IMR-90 (cell line): ENCODE measurements around the gene SHLD1. TPM values are rescaled to one million over a fixed set of nuclear protein-coding genes. Genes with fewer than 3 reads are reported as not detected.

Experiments used
- ATAC-seq: fragments of 200-7000 bp; cut with Tn5 transposase; 2 replicates; pipeline ENCODE4 v1.9.1; 2020; ENCODE audit warnings: low read depth, mild to moderate bottlenecking, moderate library complexity
- BruUV-seq: library from RNA; stranded (reverse); fragments of 400-500 nt; replicated peaks from 2 replicates; lab custom pipeline; 2021; lab: Mats Ljungman, UMichigan
- CTCF ChIA-PET: fragments of 300-600 bp; formaldehyde crosslinking; extraction: SDS; loops from one replicate; lab custom pipeline; 2021; ENCODE audit warnings: antibody characterized with exemption; lab: Yijun Ruan, JAX
- POLR2A ChIA-PET: fragments of 300-600 bp; sonication (Branson Sonifier 250); formaldehyde crosslinking; loops from one replicate; lab custom pipeline; 2022; ENCODE audit warnings: antibody characterized with exemption; ENCODE audit not compliant: unreplicated experiment; lab: Charles Lee
- DNase-seq: peaks from one replicate; pipeline ENCODE4 v3.0.0; 2013
- H2AFZ ChIP-seq: replicated peaks from 2 replicates; pipeline ENCODE3; 2013; ENCODE audit warnings: low read length, mild to moderate bottlenecking; ENCODE audit not compliant: poor library complexity
- H2AK5ac ChIP-seq: 2 replicates; pipeline ENCODE4 v1.6.1; 2013; ENCODE audit warnings: low read depth, low read length, inconsistent platforms
- H2AK9ac ChIP-seq: replicated peaks from 2 replicates; pipeline ENCODE3; 2013; ENCODE audit warnings: mild to moderate bottlenecking, low read depth, low read length, moderate library complexity; ENCODE audit not compliant: poor library complexity
- H2BK120ac ChIP-seq: 2 replicates; pipeline ENCODE4 v1.6.1; 2013; ENCODE audit warnings: low read depth, low read length, inconsistent platforms
- H2BK15ac ChIP-seq: 3 replicates; pipeline ENCODE4 v1.6.1; 2013; ENCODE audit warnings: low read depth, low read length, inconsistent platforms
- H2BK20ac ChIP-seq: 2 replicates; pipeline ENCODE4 v1.6.1; 2013; ENCODE audit warnings: low read depth, mild to moderate bottlenecking, inconsistent platforms, low read length, moderate library complexity
- H2BK5ac ChIP-seq: 2 replicates; pipeline ENCODE4 v1.6.1; 2013; ENCODE audit warnings: mild to moderate bottlenecking, low read depth, low read length, inconsistent platforms; ENCODE audit not compliant: poor library complexity, severe bottlenecking
- H3K14ac ChIP-seq: replicated peaks from 2 replicates; pipeline ENCODE4 v1.6.1; 2013; ENCODE audit warnings: low read depth, low read length, inconsistent platforms
- H3K18ac ChIP-seq: 2 replicates; pipeline ENCODE4 v1.6.1; 2013; ENCODE audit warnings: low read depth, low read length, control low read depth
- H3K23ac ChIP-seq: 2 replicates; pipeline ENCODE4 v1.6.1; 2013; ENCODE audit warnings: low read depth, low read length, inconsistent platforms
- H3K27ac ChIP-seq: 2 replicates; pipeline ENCODE4 v1.5.1; 2013; ENCODE audit warnings: mild to moderate bottlenecking, control low read depth, low read length; ENCODE audit not compliant: insufficient read depth
- H3K27me3 ChIP-seq: 2 replicates; pipeline ENCODE4 v1.6.1; 2013; ENCODE audit warnings: low read length; ENCODE audit not compliant: control insufficient read depth, insufficient read depth
- H3K36me3 ChIP-seq: 2 replicates; pipeline ENCODE4 v1.6.1; 2013; ENCODE audit warnings: low read length, mixed read lengths; ENCODE audit not compliant: control insufficient read depth, insufficient read depth
- H3K4ac ChIP-seq: 2 replicates; pipeline ENCODE4 v1.6.1; 2013; ENCODE audit warnings: low read depth, low read length, inconsistent platforms
- H3K4me1 ChIP-seq: 2 replicates; pipeline ENCODE4 v1.6.1; 2013; ENCODE audit warnings: low read length, mixed read lengths; ENCODE audit not compliant: control insufficient read depth, insufficient read depth
- H3K4me2 ChIP-seq: 2 replicates; pipeline ENCODE4 v1.6.1; 2013; ENCODE audit warnings: low read depth, mild to moderate bottlenecking, control low read depth, low read length, moderate library complexity
- H3K4me3 ChIP-seq: 2 replicates; pipeline ENCODE4 v1.5.1; 2013; ENCODE audit warnings: low read depth, mild to moderate bottlenecking, control low read depth, low read length, moderate library complexity; ENCODE audit not compliant: insufficient read depth
- H3K56ac ChIP-seq: 2 replicates; pipeline ENCODE4 v1.6.1; 2013; ENCODE audit warnings: low read length, inconsistent platforms; ENCODE audit not compliant: insufficient read depth; ENCODE audit errors: extremely low read depth
- H3K79me1 ChIP-seq, 2 experiments: 2 replicates each; pipeline ENCODE4 v1.6.1; 2013; ENCODE audit warnings: low read length in 2 of 2, inconsistent platforms in 1 of 2, low read depth in 1 of 2
- H3K9ac ChIP-seq: 2 replicates; pipeline ENCODE4 v1.6.1; 2013; ENCODE audit warnings: low read depth, low read length, control low read depth
- H3K9me1 ChIP-seq: 2 replicates; pipeline ENCODE4 v1.6.1; 2013; ENCODE audit warnings: low read length, inconsistent platforms; ENCODE audit not compliant: insufficient read depth
- H3K9me3 ChIP-seq: 2 replicates; pipeline ENCODE4 v1.6.1; 2013; ENCODE audit warnings: low read length; ENCODE audit not compliant: control insufficient read depth, insufficient read depth
- H4K20me1 ChIP-seq: 2 replicates; pipeline ENCODE4 v1.6.1; 2013; ENCODE audit warnings: low read length, inconsistent platforms; ENCODE audit not compliant: insufficient read depth
- H4K5ac ChIP-seq: 2 replicates; pipeline ENCODE4 v1.6.1; 2013; ENCODE audit warnings: mild to moderate bottlenecking, low read depth, low read length, control low read depth
- H4K8ac ChIP-seq, 2 experiments: 2 replicates each; pipeline ENCODE4 v1.6.1; 2013; ENCODE audit warnings: low read depth in 2 of 2, low read length in 2 of 2, control low read depth in 1 of 2, inconsistent platforms in 1 of 2
- H4K91ac ChIP-seq: 2 replicates; pipeline ENCODE4 v1.6.1; 2013; ENCODE audit warnings: low read depth, low read length, inconsistent platforms; ENCODE audit not compliant: insufficient read depth
- BHLHE40 ChIP-seq: fragments of 150-350 bp; IDR thresholded peaks from 2 replicates; pipeline ENCODE4 v1.6.1; 2016; ENCODE audit warnings: mild to moderate bottlenecking, low read depth, low read length
- CHD1 ChIP-seq: IDR thresholded peaks from 2 replicates; pipeline ENCODE4 v1.6.1; 2012; ENCODE audit warnings: low read depth, low read length, improper control_type of control experiment
- CTCF ChIP-seq: conservative IDR thresholded peaks from 2 replicates; pipeline ENCODE4 v1.5.1; 2012; ENCODE audit warnings: mild to moderate bottlenecking, low read depth, low read length, improper control_type of control experiment
- FOS ChIP-seq: fragments of 150-350 bp; IDR thresholded peaks from 2 replicates; pipeline ENCODE4 v1.6.1; 2016; ENCODE audit warnings: low read depth, low read length
- MAFK ChIP-seq: IDR thresholded peaks from 2 replicates; pipeline ENCODE4 v1.6.1; 2012; ENCODE audit warnings: low read depth, low read length, improper control_type of control experiment
- MAZ ChIP-seq: IDR thresholded peaks from 2 replicates; pipeline ENCODE4 v1.6.1; 2012; ENCODE audit warnings: low read depth, mild to moderate bottlenecking, low read length, improper control_type of control experiment, moderate library complexity, borderline replicate concordance
- MXI1 ChIP-seq: IDR thresholded peaks from 2 replicates; pipeline ENCODE4 v1.6.1; 2012; ENCODE audit warnings: low read depth, mild to moderate bottlenecking, low read length, moderate library complexity, borderline replicate concordance
- POLR2A ChIP-seq: IDR thresholded peaks from 2 replicates; pipeline ENCODE4 v1.6.1; 2012; ENCODE audit warnings: mild to moderate bottlenecking, low read depth, low read length
- RAD21 ChIP-seq: IDR thresholded peaks from 2 replicates; pipeline ENCODE4 v1.6.1; 2012; ENCODE audit warnings: low read length, improper control_type of control experiment
- RCOR1 ChIP-seq: IDR thresholded peaks from 2 replicates; pipeline ENCODE4 v1.6.1; 2012; ENCODE audit warnings: mild to moderate bottlenecking, low read length, improper control_type of control experiment; ENCODE audit not compliant: insufficient replicate concordance
- RFX5 ChIP-seq: IDR thresholded peaks from 2 replicates; pipeline ENCODE4 v1.8.0; 2012; ENCODE audit warnings: low read depth, mild to moderate bottlenecking, low read length, moderate library complexity
- USF2 ChIP-seq: fragments of 150-350 bp; IDR thresholded peaks from 2 replicates; pipeline ENCODE4 v1.6.1; 2017; ENCODE audit warnings: mild to moderate bottlenecking, antibody characterized with exemption, low read length, low read depth
- WGBS, 2 experiments: methylation state at CpG; one replicate each; pipeline versions ENCODE4 v1.1.5 to v1.1.7; 2013; ENCODE audit warnings: missing lambda C conversion rate in 2 of 2; ENCODE audit not compliant: insufficient read length in 1 of 2; ENCODE audit errors: extremely low coverage in 2 of 2; 5-methylcytosine and 5-hydroxymethylcytosine counted together
- dilution Hi-C: fragments of 300-500 bp; cut with HindIII; formaldehyde crosslinking; loops from one replicate; pipeline ENCODE4 v1.14.3; 2018; ENCODE audit warnings: low sequenced_read_pairs; ENCODE audit not compliant: unreplicated experiment
- in situ Hi-C: fragments of 300-500 bp; cut with MboI; formaldehyde crosslinking; loops from 3 replicates; pipeline ENCODE4 v1.14.3; 2019; ENCODE audit warnings: low sequenced_read_pairs, inconsistent platforms, mixed read lengths
- intact Hi-C: fragments of 100-400 bp; cut with micrococcal nuclease; formaldehyde crosslinking; loops from 2 replicates; pipeline ENCODE4 v1.10.0; 2022
- polyA plus RNA-seq, 3 experiments: library from polyadenylated mRNA; depleted of rRNA; stranded (reverse); fragments of >200 nt; gene quantifications; 2 replicates each; pipeline ENCODE4 v1.2.3, GENCODE V29; 2012; ENCODE audit warnings: low replicate concordance in 1 of 3
- total RNA-seq: library from RNA; depleted of rRNA; stranded (reverse); fragments of >200 nt; gene quantifications from 2 replicates; pipeline ENCODE4 v1.2.3, GENCODE V29; 2012

SHLD1 gene
- total and polyA plus RNA-seq, 2 of the 4 experiments (the other 2 are of a cell fraction) = 2.6 to 3.0 TPM

GRCh38 chr20:5808901-5809300 lies 58.7 kb downstream of the SHLD1 start:
- Histone ChIP-seq H3K14ac (no peak overlapping the region), H3K9me3 (no peaks in the 10 kb centered on the region), H2BK120ac (no peak overlapping the region), H3K4me3 (no peak overlapping the region), H3K27me3 (no peaks in the 10 kb centered on the region), H4K91ac (no peak overlapping the region), H3K56ac (no peak overlapping the region), H3K79me1 (no peaks in the 10 kb centered on the region), H3K4ac (no peak overlapping the region), H3K4me1 (no peaks in the 10 kb centered on the region; the same call in 1 of the 2 replicates), H2AFZ (no peak overlapping the region), H4K20me1 (no peaks in the 10 kb centered on the region), H3K9ac (no peak overlapping the region), H4K8ac (no peak overlapping the region), H3K23ac (no peak overlapping the region), H4K5ac (no peak overlapping the region), H2BK20ac (no peak overlapping the region), H2AK9ac (no peak overlapping the region), H2BK5ac (no peak overlapping the region), H2AK5ac (no peak overlapping the region), H3K27ac (no peak overlapping the region), H3K9me1 (peaks cover 10% of the 10 kb centered on the region; the same call in 1 of the 2 replicates), H3K4me2 (no peak overlapping the region), H3K18ac (no peak overlapping the region), H2BK15ac (no peak overlapping the region), H3K36me3 (no peaks in the 10 kb centered on the region)
- BruUV-seq = no TSS peak
- DNase-seq (no peak), ATAC-seq (no peak)
- intact Hi-C loops (no loop called here), dilution Hi-C loops (no loop called here), in situ Hi-C loops (no loop called here)
- ChIA-PET POLR2A (no interaction called here), CTCF (no interaction called here)
- no peak for TF ChIP-seq MAFK
- no peak for TF ChIP-seq CTCF
- no peak for TF ChIP-seq RAD21
- TF ChIP-seq RFX5 = no peak
- TF ChIP-seq RCOR1 = no peak
- no peak for TF ChIP-seq USF2
- no peak for TF ChIP-seq MAZ
- TF ChIP-seq BHLHE40 = no peak
- TF ChIP-seq FOS = no peak
- no peak for TF ChIP-seq MXI1
- TF ChIP-seq CHD1 = no peak
- no peak for TF ChIP-seq POLR2A
- no CpG with 5 or more reads among the region's 2 CpGs for WGBS, 2 experiments
